HG03108 (cell line): ENCODE data around the gene LRRC46.

Experiments
- ATAC-seq: cut with Tn5 transposase; IDR thresholded peaks from one replicate; pipeline ENCODE4 v1.9.1; 2021; ENCODE audit warnings: moderate library complexity; ENCODE audit not compliant: unreplicated experiment

Gene LRRC46

GRCh38 chr17:47875011-47875985 is 43.8 kb downstream of the LRRC46 start:
- no peak for ATAC-seq

GRCh38 chr17:47877368-47878034 is 46.0 kb downstream of the LRRC46 start:
- no peak for ATAC-seq

- no peak for ATAC-seq
Observed at GRCh38 chr17:47878203-47879027, 46.9 kb downstream of the LRRC46 start.

GRCh38 chr17:47879028-47879585 is 47.6 kb downstream of the LRRC46 start:
- no peak for ATAC-seq

- no peak for ATAC-seq
Observed at GRCh38 chr17:47879776-47880454, 48.4 kb downstream of the LRRC46 start.

- no peak for ATAC-seq
Observed at GRCh38 chr17:47882247-47882646, 50.8 kb downstream of the LRRC46 start.

GRCh38 chr17:47882695-47883588 is 51.5 kb downstream of the LRRC46 start:
- no peak for ATAC-seq

GRCh38 chr17:47883589-47884426 is 52.3 kb downstream of the LRRC46 start:
- no peak for ATAC-seq

- ATAC-seq: no peak
Observed at GRCh38 chr17:47884427-47884740, 52.9 kb downstream of the LRRC46 start.

GRCh38 chr17:47884905-47885730 is 53.6 kb downstream of the LRRC46 start:
- no peak for ATAC-seq
